GM12872 (cell line): Measurements from ENCODE around the gene TXLNG.
A peak's percentile ranks its signal among the peaks of the same experiment; 100 is the strongest.

Experiments
- CTCF ChIP-seq: IDR thresholded peaks from 3 replicates; pipeline ENCODE4 v1.5.1; 2011; ENCODE audit warnings: low read depth, mild to moderate bottlenecking, low read length, moderate library complexity; ENCODE audit not compliant: insufficient read depth

The TXLNG gene

GRCh38 chrX:16873106-16873505, 86.8 kb downstream of the TXLNG start:
- no peak for TF ChIP-seq CTCF

GRCh38 chrX:16874458-16875095, 88.3 kb downstream of the TXLNG start:
- no peak for TF ChIP-seq CTCF

- TF ChIP-seq CTCF, result no peak
Measured at GRCh38 chrX:16876696-16877095, 90.4 kb downstream of the TXLNG start.

- TF ChIP-seq CTCF, result no peak
Measured at GRCh38 chrX:16882169-16882568, 95.9 kb downstream of the TXLNG start.

- TF ChIP-seq CTCF, result peak; percentile 55
Measured at GRCh38 chrX:16882702-16883486, 96.6 kb downstream of the TXLNG start.

GRCh38 chrX:16883487-16883804, 97.2 kb downstream of the TXLNG start:
- TF ChIP-seq CTCF, result no peak

- TF ChIP-seq CTCF, result no peak
Measured at GRCh38 chrX:16885628-16886027, 99.4 kb downstream of the TXLNG start.
